ENCODE measurements around the gene IAPP. TPM values are rescaled to one million over a fixed set of nuclear protein-coding genes. Genes with fewer than 3 reads are reported as not detected.

IAPP gene
- total RNA-seq (2022; extraction: Qiagen RNA extraction) = not detected in 5 replicates

GRCh38 chr12:21372602-21373001 lies at the start of gene IAPP:
Gene IAPP, plus strand, starts transcription at chr12:21372902. Its CDS starts 450 bp downstream, at chr12:21373352.

GRCh38 chr12:21334771-21335325 lies 37.9 kb upstream of the IAPP start, which contains the start of gene SLCO1A2:
Gene SLCO1A2, minus strand, starts transcription at chr12:21334917. Its CDS starts 270 bp downstream, at chr12:21334647.

Other genes starting within 250 kb of the IAPP start
- 0.38 to 0.64 TPM (median 0.39 TPM) in 5 replicates for gene SLCO1B1, start 241.7 kb upstream of the IAPP start, total RNA-seq (2022; extraction: Qiagen RNA extraction)
- gene SLCO1A2, start 38.0 kb upstream of the IAPP start, total RNA-seq (2022; extraction: Qiagen RNA extraction) = 0.01 to 0.11 TPM (median 0.03 TPM) in 3 of 5 replicates, not detected in the others
- gene PYROXD1, start 64.8 kb downstream of the IAPP start, total RNA-seq (2022; extraction: Qiagen RNA extraction) = 6.6 to 8.9 TPM (median 7.7 TPM) in 5 replicates
- gene RECQL, start 128.7 kb downstream of the IAPP start, total RNA-seq (2022; extraction: Qiagen RNA extraction) = 54.6 to 76.9 TPM (median 69.0 TPM) in 5 replicates
- gene GOLT1B, start 128.9 kb downstream of the IAPP start, total RNA-seq (2022; extraction: Qiagen RNA extraction) = 86.2 to 104 TPM (median 89.5 TPM) in 5 replicates
- 3.6 to 5.0 TPM (median 4.4 TPM) in 5 replicates for gene SPX, start 153.4 kb downstream of the IAPP start, total RNA-seq (2022; extraction: Qiagen RNA extraction)
- gene GYS2, start 231.9 kb downstream of the IAPP start, total RNA-seq (2022; extraction: Qiagen RNA extraction) = 0.06 to 0.23 TPM (median 0.18 TPM) in 3 of 5 replicates, not detected in the others